IMR-90 (cell line): ENCODE results near the gene TIAM2. TPM values are rescaled to one million over a fixed set of nuclear protein-coding genes. Genes with fewer than 3 reads are reported as not detected.

Source experiments
- ATAC-seq: fragments of 200-7000 bp; cut with Tn5 transposase; 2 replicates; pipeline ENCODE4 v1.9.1; 2020; ENCODE audit warnings: low read depth, mild to moderate bottlenecking, moderate library complexity
- BruUV-seq: library from RNA; stranded (reverse); fragments of 400-500 nt; replicated peaks from 2 replicates; lab custom pipeline; 2021; lab: Mats Ljungman, UMichigan
- CTCF ChIA-PET: fragments of 300-600 bp; formaldehyde crosslinking; extraction: SDS; loops from one replicate; lab custom pipeline; 2021; ENCODE audit warnings: antibody characterized with exemption; lab: Yijun Ruan, JAX
- POLR2A ChIA-PET: fragments of 300-600 bp; sonication (Branson Sonifier 250); formaldehyde crosslinking; loops from one replicate; lab custom pipeline; 2022; ENCODE audit warnings: antibody characterized with exemption; ENCODE audit not compliant: unreplicated experiment; lab: Charles Lee
- DNase-seq: peaks from one replicate; pipeline ENCODE4 v3.0.0; 2013
- H2AFZ ChIP-seq: replicated peaks from 2 replicates; pipeline ENCODE3; 2013; ENCODE audit warnings: low read length, mild to moderate bottlenecking; ENCODE audit not compliant: poor library complexity
- H2AK5ac ChIP-seq: 2 replicates; pipeline ENCODE4 v1.6.1; 2013; ENCODE audit warnings: low read depth, low read length, inconsistent platforms
- H2AK9ac ChIP-seq: replicated peaks from 2 replicates; pipeline ENCODE3; 2013; ENCODE audit warnings: mild to moderate bottlenecking, low read depth, low read length, moderate library complexity; ENCODE audit not compliant: poor library complexity
- H2BK120ac ChIP-seq: 2 replicates; pipeline ENCODE4 v1.6.1; 2013; ENCODE audit warnings: low read depth, low read length, inconsistent platforms
- H2BK15ac ChIP-seq: 3 replicates; pipeline ENCODE4 v1.6.1; 2013; ENCODE audit warnings: low read depth, low read length, inconsistent platforms
- H2BK20ac ChIP-seq: 2 replicates; pipeline ENCODE4 v1.6.1; 2013; ENCODE audit warnings: low read depth, mild to moderate bottlenecking, inconsistent platforms, low read length, moderate library complexity
- H2BK5ac ChIP-seq: 2 replicates; pipeline ENCODE4 v1.6.1; 2013; ENCODE audit warnings: mild to moderate bottlenecking, low read depth, low read length, inconsistent platforms; ENCODE audit not compliant: poor library complexity, severe bottlenecking
- H3K14ac ChIP-seq: replicated peaks from 2 replicates; pipeline ENCODE4 v1.6.1; 2013; ENCODE audit warnings: low read depth, low read length, inconsistent platforms
- H3K18ac ChIP-seq: 2 replicates; pipeline ENCODE4 v1.6.1; 2013; ENCODE audit warnings: low read depth, low read length, control low read depth
- H3K23ac ChIP-seq: 2 replicates; pipeline ENCODE4 v1.6.1; 2013; ENCODE audit warnings: low read depth, low read length, inconsistent platforms
- H3K27ac ChIP-seq: 2 replicates; pipeline ENCODE4 v1.5.1; 2013; ENCODE audit warnings: mild to moderate bottlenecking, control low read depth, low read length; ENCODE audit not compliant: insufficient read depth
- H3K27me3 ChIP-seq: 2 replicates; pipeline ENCODE4 v1.6.1; 2013; ENCODE audit warnings: low read length; ENCODE audit not compliant: control insufficient read depth, insufficient read depth
- H3K36me3 ChIP-seq: 2 replicates; pipeline ENCODE4 v1.6.1; 2013; ENCODE audit warnings: low read length, mixed read lengths; ENCODE audit not compliant: control insufficient read depth, insufficient read depth
- H3K4ac ChIP-seq: 2 replicates; pipeline ENCODE4 v1.6.1; 2013; ENCODE audit warnings: low read depth, low read length, inconsistent platforms
- H3K4me1 ChIP-seq: 2 replicates; pipeline ENCODE4 v1.6.1; 2013; ENCODE audit warnings: low read length, mixed read lengths; ENCODE audit not compliant: control insufficient read depth, insufficient read depth
- H3K4me2 ChIP-seq: 2 replicates; pipeline ENCODE4 v1.6.1; 2013; ENCODE audit warnings: low read depth, mild to moderate bottlenecking, control low read depth, low read length, moderate library complexity
- H3K4me3 ChIP-seq: 2 replicates; pipeline ENCODE4 v1.5.1; 2013; ENCODE audit warnings: low read depth, mild to moderate bottlenecking, control low read depth, low read length, moderate library complexity; ENCODE audit not compliant: insufficient read depth
- H3K56ac ChIP-seq: 2 replicates; pipeline ENCODE4 v1.6.1; 2013; ENCODE audit warnings: low read length, inconsistent platforms; ENCODE audit not compliant: insufficient read depth; ENCODE audit errors: extremely low read depth
- H3K79me1 ChIP-seq, 2 experiments: 2 replicates each; pipeline ENCODE4 v1.6.1; 2013; ENCODE audit warnings: low read length in 2 of 2, inconsistent platforms in 1 of 2, low read depth in 1 of 2
- H3K9ac ChIP-seq: 2 replicates; pipeline ENCODE4 v1.6.1; 2013; ENCODE audit warnings: low read depth, low read length, control low read depth
- H3K9me1 ChIP-seq: 2 replicates; pipeline ENCODE4 v1.6.1; 2013; ENCODE audit warnings: low read length, inconsistent platforms; ENCODE audit not compliant: insufficient read depth
- H3K9me3 ChIP-seq: 2 replicates; pipeline ENCODE4 v1.6.1; 2013; ENCODE audit warnings: low read length; ENCODE audit not compliant: control insufficient read depth, insufficient read depth
- H4K20me1 ChIP-seq: 2 replicates; pipeline ENCODE4 v1.6.1; 2013; ENCODE audit warnings: low read length, inconsistent platforms; ENCODE audit not compliant: insufficient read depth
- H4K5ac ChIP-seq: 2 replicates; pipeline ENCODE4 v1.6.1; 2013; ENCODE audit warnings: mild to moderate bottlenecking, low read depth, low read length, control low read depth
- H4K8ac ChIP-seq, 2 experiments: 2 replicates each; pipeline ENCODE4 v1.6.1; 2013; ENCODE audit warnings: low read depth in 2 of 2, low read length in 2 of 2, control low read depth in 1 of 2, inconsistent platforms in 1 of 2
- H4K91ac ChIP-seq: 2 replicates; pipeline ENCODE4 v1.6.1; 2013; ENCODE audit warnings: low read depth, low read length, inconsistent platforms; ENCODE audit not compliant: insufficient read depth
- BHLHE40 ChIP-seq: fragments of 150-350 bp; IDR thresholded peaks from 2 replicates; pipeline ENCODE4 v1.6.1; 2016; ENCODE audit warnings: mild to moderate bottlenecking, low read depth, low read length
- CEBPB ChIP-seq: IDR thresholded peaks from 2 replicates; pipeline ENCODE4 v1.6.1; 2012; ENCODE audit warnings: low read depth, low read length, improper control_type of control experiment
- CHD1 ChIP-seq: IDR thresholded peaks from 2 replicates; pipeline ENCODE4 v1.6.1; 2012; ENCODE audit warnings: low read depth, low read length, improper control_type of control experiment
- ELK1 ChIP-seq: fragments of 150-350 bp; IDR thresholded peaks from 2 replicates; pipeline ENCODE4 v1.6.1; 2016; ENCODE audit warnings: low read depth, mild to moderate bottlenecking, low read length, moderate library complexity, borderline replicate concordance
- MAFK ChIP-seq: IDR thresholded peaks from 2 replicates; pipeline ENCODE4 v1.6.1; 2012; ENCODE audit warnings: low read depth, low read length, improper control_type of control experiment
- MAZ ChIP-seq: IDR thresholded peaks from 2 replicates; pipeline ENCODE4 v1.6.1; 2012; ENCODE audit warnings: low read depth, mild to moderate bottlenecking, low read length, improper control_type of control experiment, moderate library complexity, borderline replicate concordance
- MXI1 ChIP-seq: IDR thresholded peaks from 2 replicates; pipeline ENCODE4 v1.6.1; 2012; ENCODE audit warnings: low read depth, mild to moderate bottlenecking, low read length, moderate library complexity, borderline replicate concordance
- NFE2L2 ChIP-seq: fragments of 150-350 bp; IDR thresholded peaks from 2 replicates; pipeline ENCODE4 v1.6.1; 2016; ENCODE audit warnings: low read depth, mild to moderate bottlenecking, low read length
- POLR2A ChIP-seq: IDR thresholded peaks from 2 replicates; pipeline ENCODE4 v1.6.1; 2012; ENCODE audit warnings: mild to moderate bottlenecking, low read depth, low read length
- RAD21 ChIP-seq: IDR thresholded peaks from 2 replicates; pipeline ENCODE4 v1.6.1; 2012; ENCODE audit warnings: low read length, improper control_type of control experiment
- RCOR1 ChIP-seq: IDR thresholded peaks from 2 replicates; pipeline ENCODE4 v1.6.1; 2012; ENCODE audit warnings: mild to moderate bottlenecking, low read length, improper control_type of control experiment; ENCODE audit not compliant: insufficient replicate concordance
- RFX5 ChIP-seq: IDR thresholded peaks from 2 replicates; pipeline ENCODE4 v1.8.0; 2012; ENCODE audit warnings: low read depth, mild to moderate bottlenecking, low read length, moderate library complexity
- SMC3 ChIP-seq: fragments of 150-350 bp; IDR thresholded peaks from 2 replicates; pipeline ENCODE4 v1.6.1; 2016; ENCODE audit warnings: low read depth, mild to moderate bottlenecking, antibody characterized with exemption, low read length, moderate library complexity
- USF2 ChIP-seq: fragments of 150-350 bp; IDR thresholded peaks from 2 replicates; pipeline ENCODE4 v1.6.1; 2017; ENCODE audit warnings: mild to moderate bottlenecking, antibody characterized with exemption, low read length, low read depth
- WGBS, 2 experiments: methylation state at CpG; one replicate each; pipeline versions ENCODE4 v1.1.5 to v1.1.7; 2013; ENCODE audit warnings: missing lambda C conversion rate in 2 of 2; ENCODE audit not compliant: insufficient read length in 1 of 2; ENCODE audit errors: extremely low coverage in 2 of 2; 5-methylcytosine and 5-hydroxymethylcytosine counted together
- dilution Hi-C: fragments of 300-500 bp; cut with HindIII; formaldehyde crosslinking; loops from one replicate; pipeline ENCODE4 v1.14.3; 2018; ENCODE audit warnings: low sequenced_read_pairs; ENCODE audit not compliant: unreplicated experiment
- in situ Hi-C: fragments of 300-500 bp; cut with MboI; formaldehyde crosslinking; loops from 3 replicates; pipeline ENCODE4 v1.14.3; 2019; ENCODE audit warnings: low sequenced_read_pairs, inconsistent platforms, mixed read lengths
- intact Hi-C: fragments of 100-400 bp; cut with micrococcal nuclease; formaldehyde crosslinking; loops from 2 replicates; pipeline ENCODE4 v1.10.0; 2022
- polyA plus RNA-seq, 3 experiments: library from polyadenylated mRNA; depleted of rRNA; stranded (reverse); fragments of >200 nt; gene quantifications; 2 replicates each; pipeline ENCODE4 v1.2.3, GENCODE V29; 2012; ENCODE audit warnings: low replicate concordance in 1 of 3
- total RNA-seq: library from RNA; depleted of rRNA; stranded (reverse); fragments of >200 nt; gene quantifications from 2 replicates; pipeline ENCODE4 v1.2.3, GENCODE V29; 2012
- TF ChIP-seq, protein P1 (sequence below): conservative IDR thresholded peaks from 2 replicates; pipeline ENCODE4 v1.5.1; 2012; ENCODE audit warnings: mild to moderate bottlenecking, low read depth, low read length, improper control_type of control experiment

The TIAM2 gene
- total and polyA plus RNA-seq, 2 of the 4 experiments (the other 2 are of a cell fraction) = 3.1 to 4.7 TPM

- H2AFZ ChIP-seq = peak overlapping the region; percentile 57
- POLR2A ChIA-PET = no interaction called here
- DNase-seq = peak; percentile 45
- no peak for TF ChIP-seq SMC3
- TF ChIP-seq POLR2A = no peak
- no peak for TF ChIP-seq USF2
- no peak for TF ChIP-seq NFE2L2
- no peak for TF ChIP-seq BHLHE40
- TF ChIP-seq MXI1 = no peak
- TF ChIP-seq ELK1 = no peak
- no peak for TF ChIP-seq RFX5
- TF ChIP-seq CHD1 = no peak
- no peak for TF ChIP-seq MAFK
- TF ChIP-seq, protein P1, sequence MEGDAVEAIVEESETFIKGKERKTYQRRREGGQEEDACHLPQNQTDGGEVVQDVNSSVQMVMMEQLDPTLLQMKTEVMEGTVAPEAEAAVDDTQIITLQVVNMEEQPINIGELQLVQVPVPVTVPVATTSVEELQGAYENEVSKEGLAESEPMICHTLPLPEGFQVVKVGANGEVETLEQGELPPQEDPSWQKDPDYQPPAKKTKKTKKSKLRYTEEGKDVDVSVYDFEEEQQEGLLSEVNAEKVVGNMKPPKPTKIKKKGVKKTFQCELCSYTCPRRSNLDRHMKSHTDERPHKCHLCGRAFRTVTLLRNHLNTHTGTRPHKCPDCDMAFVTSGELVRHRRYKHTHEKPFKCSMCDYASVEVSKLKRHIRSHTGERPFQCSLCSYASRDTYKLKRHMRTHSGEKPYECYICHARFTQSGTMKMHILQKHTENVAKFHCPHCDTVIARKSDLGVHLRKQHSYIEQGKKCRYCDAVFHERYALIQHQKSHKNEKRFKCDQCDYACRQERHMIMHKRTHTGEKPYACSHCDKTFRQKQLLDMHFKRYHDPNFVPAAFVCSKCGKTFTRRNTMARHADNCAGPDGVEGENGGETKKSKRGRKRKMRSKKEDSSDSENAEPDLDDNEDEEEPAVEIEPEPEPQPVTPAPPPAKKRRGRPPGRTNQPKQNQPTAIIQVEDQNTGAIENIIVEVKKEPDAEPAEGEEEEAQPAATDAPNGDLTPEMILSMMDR = no peak
- TF ChIP-seq RAD21 = no peak
- TF ChIP-seq CEBPB = no peak
- no peak for TF ChIP-seq MAZ
- TF ChIP-seq RCOR1 = no peak
These were observed 280.8 kb downstream of the TIAM2 start for GRCh38 chr6:155275808-155276480.

More at GRCh38 chr6:155275808-155276480, 280.8 kb downstream of the TIAM2 start:
- H3K14ac ChIP-seq = peak overlapping the region; percentile 65
- WGBS, 2 experiments = 67% methylated on average over 3 of the region's 10 CpGs; no CpG with 5 or more reads in 1 of the 2 experiments
- H2BK5ac ChIP-seq = peak overlapping the region; percentile 35
- peak overlapping the region; percentile 85 for H3K4ac ChIP-seq
- in situ Hi-C loops (no loop called here), dilution Hi-C loops (no loop called here), intact Hi-C loops (no loop called here)
- H3K79me1 ChIP-seq = peaks cover 10 to 34% of the 10 kb centered on the region in 2 experiments
- peak overlapping the region; percentile 22; the same call in 1 of the 2 replicates for H4K5ac ChIP-seq
- H2BK15ac ChIP-seq = peak overlapping the region; percentile 62; the same call in 1 of the 3 replicates
- H3K23ac ChIP-seq = peak overlapping the region; percentile 68; the same call in 1 of the 2 replicates
- H2AK5ac ChIP-seq = peak overlapping the region; percentile 93
- no peak overlapping the region for H3K56ac ChIP-seq
- peaks cover 15% of the 10 kb centered on the region for H3K4me1 ChIP-seq
- H3K27ac ChIP-seq = peak overlapping the region; percentile 10; the same call in 1 of the 2 replicates
- peak overlapping the region; percentile 34 for H2AK9ac ChIP-seq
- no peak overlapping the region for H3K4me3 ChIP-seq
- peak overlapping the region in 1 of 2 experiments; percentile 75; a peak in 2 of 4 replicates for H4K8ac ChIP-seq
- H2BK20ac ChIP-seq = peak overlapping the region; percentile 76
- peaks cover 15% of the 10 kb centered on the region for H3K9me1 ChIP-seq
- H3K18ac ChIP-seq = no peak overlapping the region
- BruUV-seq = no TSS peak
- peaks cover 5% of the 10 kb centered on the region for H3K36me3 ChIP-seq
- 0 out of 2 replicates have a peak, but pooled peaks cover 3% of the 10 kb centered on the region for H4K20me1 ChIP-seq
- no peaks in the 10 kb centered on the region for H3K27me3 ChIP-seq
- peak; percentile 48 for ATAC-seq
- H3K4me2 ChIP-seq = no peak overlapping the region
- H3K9ac ChIP-seq = no peak overlapping the region
- H2BK120ac ChIP-seq = peak overlapping the region; percentile 86
- CTCF ChIA-PET = no interaction called here
- peak overlapping the region; percentile 51; the same call in 1 of the 2 replicates for H4K91ac ChIP-seq
- H3K9me3 ChIP-seq = no peaks in the 10 kb centered on the region
